NOMO-1 treated with dmso at 0.1 percent for 144 hours (cell line): ENCODE results near the gene ZCCHC3.
"Not testable (repeated sequence)": the region's sequence is repeated elsewhere in the genome, so short reads cannot be mapped to it uniquely, and the experiment has no call there.

ENCODE experiments used
- DNase-seq: peaks from one replicate; lab custom pipeline; 2025; ENCODE audit not compliant: unreplicated experiment; lab: John Stamatoyannopoulos, UW

ZCCHC3 gene, protein sequence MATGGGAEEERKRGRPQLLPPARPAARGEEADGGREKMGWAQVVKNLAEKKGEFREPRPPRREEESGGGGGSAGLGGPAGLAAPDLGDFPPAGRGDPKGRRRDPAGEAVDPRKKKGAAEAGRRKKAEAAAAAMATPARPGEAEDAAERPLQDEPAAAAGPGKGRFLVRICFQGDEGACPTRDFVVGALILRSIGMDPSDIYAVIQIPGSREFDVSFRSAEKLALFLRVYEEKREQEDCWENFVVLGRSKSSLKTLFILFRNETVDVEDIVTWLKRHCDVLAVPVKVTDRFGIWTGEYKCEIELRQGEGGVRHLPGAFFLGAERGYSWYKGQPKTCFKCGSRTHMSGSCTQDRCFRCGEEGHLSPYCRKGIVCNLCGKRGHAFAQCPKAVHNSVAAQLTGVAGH

DNA sequence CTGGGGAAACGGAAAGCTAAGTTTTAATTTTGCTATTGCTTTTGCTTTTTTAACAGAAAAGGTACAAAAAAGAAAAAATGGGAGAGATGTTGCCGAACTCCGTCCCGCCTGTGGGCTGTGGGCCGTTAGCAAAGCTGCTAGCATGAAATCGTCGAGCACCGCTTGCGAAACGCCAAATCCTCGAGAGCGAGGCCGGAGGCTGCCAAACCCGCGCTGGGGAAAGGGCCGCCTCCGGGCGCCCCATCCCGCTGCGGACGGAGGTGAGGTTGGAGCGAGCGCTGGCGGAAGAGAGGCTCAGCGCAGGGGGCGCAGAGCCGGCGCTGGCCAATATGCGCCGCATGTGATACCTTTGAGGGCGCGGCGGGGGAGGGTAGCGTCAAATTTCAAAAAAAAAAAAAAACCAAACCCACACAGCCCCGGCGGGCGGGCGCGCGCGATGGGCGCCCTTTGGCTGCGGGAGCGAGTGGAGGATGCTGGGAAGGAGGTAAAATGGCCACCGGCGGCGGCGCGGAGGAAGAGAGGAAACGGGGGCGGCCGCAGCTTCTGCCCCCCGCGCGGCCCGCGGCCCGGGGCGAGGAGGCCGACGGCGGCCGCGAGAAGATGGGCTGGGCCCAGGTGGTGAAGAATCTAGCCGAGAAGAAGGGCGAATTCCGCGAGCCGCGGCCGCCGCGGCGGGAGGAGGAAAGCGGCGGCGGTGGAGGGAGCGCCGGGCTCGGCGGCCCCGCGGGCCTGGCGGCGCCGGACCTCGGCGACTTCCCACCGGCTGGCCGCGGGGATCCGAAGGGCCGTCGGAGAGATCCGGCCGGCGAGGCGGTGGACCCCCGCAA, at the start of gene ZCCHC3:
Gene ZCCHC3, plus strand, starts transcription at position 473 of the 827 bp plus-strand sequence. Its CDS starts 17 bp downstream, at position 490.
- DNase-seq = peak; percentile 93

DNA sequence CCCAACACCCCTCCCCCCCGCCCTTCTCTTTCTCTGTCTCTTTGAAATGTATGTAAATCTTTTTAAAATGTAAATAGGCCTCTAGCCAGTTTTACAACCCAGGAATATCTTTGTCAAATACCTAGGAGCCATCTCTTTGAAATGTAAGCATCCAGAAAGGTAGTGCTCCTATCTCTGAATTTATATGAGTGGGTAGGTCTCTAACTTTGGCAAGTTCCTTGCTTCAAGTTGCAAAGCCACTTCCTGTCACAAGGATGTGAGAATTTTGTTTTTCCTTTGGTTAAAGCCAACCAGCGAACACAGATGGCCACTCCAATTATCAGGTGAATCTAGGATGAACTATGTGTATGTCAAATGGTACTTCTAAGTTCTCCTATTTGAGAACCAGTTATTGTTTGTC, 46.0 kb upstream of the ZCCHC3 start:
- no peak for DNase-seq

DNA sequence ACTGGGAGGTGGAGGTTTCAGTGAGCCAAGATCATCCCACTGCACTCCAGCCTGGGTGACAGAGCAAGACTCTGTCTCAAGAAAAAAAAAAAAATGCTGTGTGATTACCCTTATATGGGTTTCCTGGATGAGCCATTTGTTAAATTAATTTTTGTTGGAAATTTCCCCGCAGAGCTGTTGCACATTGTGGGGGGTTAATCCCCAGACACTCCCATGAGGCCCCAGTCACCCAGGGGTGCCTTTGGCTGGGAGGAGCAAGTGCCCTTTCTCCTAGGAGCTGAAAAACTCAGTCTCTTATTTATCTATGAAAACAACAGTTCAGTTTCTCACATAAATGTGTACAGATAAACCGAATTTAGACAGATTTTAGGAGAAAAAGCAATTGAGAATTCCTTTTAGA, 44.6 kb upstream of the ZCCHC3 start:
- no peak for DNase-seq

DNA sequence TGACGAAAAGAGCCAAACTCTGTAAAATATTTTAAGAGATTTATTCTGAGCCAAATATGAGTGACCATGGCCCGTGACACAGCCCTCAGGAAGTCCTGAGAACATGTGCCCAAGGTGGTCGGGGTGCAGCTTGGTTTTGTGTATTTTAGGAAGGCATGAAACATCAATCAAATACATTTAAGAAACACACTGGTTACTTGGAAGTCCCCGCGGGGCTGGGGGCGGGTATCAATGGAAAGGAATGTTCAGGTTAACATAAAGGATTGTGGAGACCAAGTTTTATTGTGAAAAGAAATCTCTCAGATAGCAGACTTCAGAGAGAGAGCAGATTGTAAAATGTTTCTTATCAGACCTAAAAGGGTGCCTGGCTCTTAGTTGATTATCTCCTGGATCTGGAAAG, 43.9 kb upstream of the ZCCHC3 start:
- DNase-seq = not testable (repeated sequence)

DNA sequence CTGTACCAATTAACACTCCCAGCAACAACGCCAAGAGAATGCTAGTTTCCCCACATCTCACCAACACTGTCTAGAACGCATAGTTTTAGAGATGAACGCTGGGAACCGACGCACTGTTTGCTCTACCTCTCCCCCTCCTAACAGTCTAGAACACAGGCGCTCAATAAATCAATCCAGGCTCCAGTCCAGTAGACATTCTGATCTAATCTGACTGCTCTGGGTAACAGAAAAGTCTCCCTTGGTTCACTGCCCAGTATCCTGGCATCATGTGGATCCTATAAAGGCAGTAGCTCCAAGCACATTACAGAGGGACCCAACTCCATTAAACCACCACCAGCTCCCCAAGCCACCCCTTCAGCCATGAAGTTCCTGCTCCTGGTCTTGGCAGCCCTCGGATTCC, 40.0 kb upstream of the ZCCHC3 start, which contains the start of gene DEFB132:
Gene DEFB132, plus strand, starts transcription at position 306 of the 400 bp plus-strand sequence. Its CDS starts 55 bp downstream, at position 361.
- no peak for DNase-seq

DNA sequence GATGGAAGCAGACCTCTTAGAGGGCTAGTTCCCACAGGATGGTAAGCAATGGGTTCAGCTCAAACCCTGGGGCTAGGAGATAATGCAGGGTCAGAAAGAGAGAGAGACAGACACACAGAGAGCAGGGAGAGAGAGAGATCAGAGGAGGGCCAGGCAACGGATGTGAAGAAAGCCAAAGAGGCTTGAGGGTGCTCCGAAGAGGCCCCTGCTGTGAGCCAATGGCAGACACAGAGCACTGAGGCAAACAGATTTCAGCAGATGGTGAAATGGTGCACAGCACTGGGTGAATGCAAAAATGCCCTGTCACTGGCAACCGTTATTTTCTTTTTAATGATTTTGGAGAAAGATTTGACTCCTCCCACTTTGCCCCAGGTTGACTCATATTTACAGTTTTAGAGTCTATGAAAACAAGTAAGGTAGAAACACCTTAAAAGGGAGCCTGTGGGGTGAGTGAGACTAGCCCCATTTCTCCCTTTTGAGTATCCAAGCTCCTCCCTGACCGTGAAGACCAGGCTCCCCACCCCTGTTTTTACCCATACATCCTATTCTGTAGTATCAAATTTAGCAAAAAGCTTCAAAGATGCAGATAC, 39.0 kb upstream of the ZCCHC3 start:
- DNase-seq = no peak

DNA sequence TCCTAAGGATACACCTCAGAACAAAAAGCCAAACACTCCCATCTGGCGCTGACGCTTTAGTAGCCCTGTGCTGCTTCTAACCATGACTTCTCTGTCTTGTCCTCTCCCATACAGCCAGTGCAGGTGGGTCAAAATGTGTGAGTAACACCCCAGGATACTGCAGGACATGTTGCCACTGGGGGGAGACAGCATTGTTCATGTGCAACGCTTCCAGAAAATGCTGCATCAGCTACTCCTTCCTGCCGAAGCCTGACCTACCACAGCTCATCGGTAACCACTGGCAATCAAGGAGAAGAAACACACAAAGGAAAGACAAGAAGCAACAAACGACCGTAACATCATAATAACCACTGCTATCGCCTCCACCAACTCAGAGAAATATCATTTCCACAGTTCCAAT, 38.4 kb upstream of the ZCCHC3 start:
- no peak for DNase-seq

DNA sequence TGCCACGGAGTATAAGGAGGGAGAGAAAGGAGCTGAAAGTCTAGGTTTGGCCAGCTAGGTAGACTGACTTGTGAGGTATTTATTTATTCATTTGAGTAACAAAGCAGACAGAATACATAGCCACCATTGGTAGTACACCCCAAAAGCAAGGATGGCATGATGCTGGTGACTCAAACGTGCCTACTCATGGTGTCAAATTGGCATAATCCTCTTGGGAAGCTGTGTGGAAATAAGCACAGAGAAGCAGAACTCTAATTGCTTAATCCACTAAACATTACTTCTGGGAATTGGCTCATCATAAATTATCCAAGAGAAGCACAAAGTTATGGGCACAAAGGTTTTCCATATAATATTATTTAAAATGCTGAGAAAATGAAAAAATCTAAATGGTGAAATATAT, 37.4 kb upstream of the ZCCHC3 start:
- no peak for DNase-seq

DNA sequence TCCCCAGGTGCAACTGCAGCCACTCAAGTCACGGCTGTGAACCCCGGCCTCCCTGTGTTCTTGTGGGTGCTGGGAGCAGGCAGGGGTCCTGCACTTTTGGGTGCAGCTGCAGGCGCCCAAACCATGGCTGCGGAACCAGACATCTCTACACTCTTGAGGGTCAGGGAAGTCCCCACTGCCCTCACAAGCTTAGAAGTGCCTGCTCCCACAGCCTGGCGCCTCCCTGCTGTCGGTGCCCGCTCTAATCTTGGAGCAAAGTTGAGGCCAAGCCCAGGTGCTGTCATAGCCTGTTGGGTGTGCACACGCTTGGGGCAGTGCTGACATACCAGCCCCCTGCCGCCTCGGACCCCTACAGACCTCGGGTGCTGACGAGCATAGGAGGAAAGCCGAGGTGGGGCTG, 33.7 kb upstream of the ZCCHC3 start:
- no peak for DNase-seq

DNA sequence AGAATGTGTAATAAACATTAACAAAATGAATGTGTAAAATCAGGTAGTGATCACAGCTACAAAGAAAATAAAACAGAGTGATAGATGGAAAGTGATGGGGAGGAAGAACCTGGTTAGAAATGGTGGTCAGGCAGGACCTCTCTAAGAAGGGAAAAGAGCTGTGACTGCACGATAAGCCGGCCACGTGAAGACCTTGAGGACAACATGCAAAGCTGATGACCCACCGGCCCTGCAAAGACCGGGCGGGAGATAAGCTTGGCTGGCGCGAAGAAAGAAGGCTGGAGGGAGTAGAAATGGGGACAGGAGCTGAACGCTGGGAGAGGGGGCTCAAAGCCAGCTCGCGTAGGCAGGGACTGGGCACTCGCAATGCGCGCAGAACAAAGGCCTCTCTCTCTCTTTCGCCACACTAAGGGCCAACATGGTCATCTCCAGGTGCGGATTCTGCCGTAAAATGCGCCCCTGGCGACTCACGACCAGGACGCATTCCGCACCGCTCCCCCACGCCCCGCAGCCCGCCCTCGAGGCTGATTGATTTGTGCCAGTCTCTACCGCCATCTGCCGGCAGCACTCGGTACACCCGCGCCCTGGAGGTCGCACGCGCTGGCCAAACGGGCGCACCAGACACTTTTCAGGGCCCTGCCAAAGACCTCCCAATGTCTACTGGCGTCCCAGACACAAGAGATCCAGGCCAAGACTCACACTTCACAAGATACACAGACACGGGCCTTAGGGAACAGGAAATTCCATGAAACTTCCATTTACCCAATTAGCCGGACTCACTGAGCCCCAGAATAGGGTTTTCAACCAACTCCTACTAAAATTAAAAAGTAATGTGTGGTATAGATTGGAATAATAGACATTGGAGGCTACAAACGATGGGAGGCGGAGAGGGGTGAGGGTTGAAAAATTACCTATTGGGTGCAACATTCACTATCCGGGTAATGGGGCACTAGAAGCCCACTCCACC, 30.5 kb upstream of the ZCCHC3 start:
- DNase-seq = peak; percentile 85

DNA sequence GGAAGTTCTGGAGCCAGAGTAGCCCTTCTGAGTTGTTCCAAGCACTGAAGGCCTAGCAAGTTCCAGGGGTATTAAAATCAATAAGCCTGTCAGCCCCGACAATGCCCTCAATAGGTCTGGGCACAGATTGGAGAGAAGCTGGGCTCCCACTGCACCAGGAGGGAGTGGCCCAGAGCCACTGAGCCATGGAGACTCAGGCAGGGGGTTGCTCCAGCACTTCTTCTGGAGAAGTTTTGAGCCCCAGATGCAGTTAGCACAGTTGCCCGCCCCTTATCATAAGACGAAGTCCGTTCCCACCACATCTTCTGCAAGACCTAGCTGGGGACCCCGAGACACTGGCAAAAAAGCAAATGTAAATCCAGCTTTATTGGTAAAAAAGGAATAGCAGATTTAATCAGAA, 26.9 kb upstream of the ZCCHC3 start:
- no peak for DNase-seq

DNA sequence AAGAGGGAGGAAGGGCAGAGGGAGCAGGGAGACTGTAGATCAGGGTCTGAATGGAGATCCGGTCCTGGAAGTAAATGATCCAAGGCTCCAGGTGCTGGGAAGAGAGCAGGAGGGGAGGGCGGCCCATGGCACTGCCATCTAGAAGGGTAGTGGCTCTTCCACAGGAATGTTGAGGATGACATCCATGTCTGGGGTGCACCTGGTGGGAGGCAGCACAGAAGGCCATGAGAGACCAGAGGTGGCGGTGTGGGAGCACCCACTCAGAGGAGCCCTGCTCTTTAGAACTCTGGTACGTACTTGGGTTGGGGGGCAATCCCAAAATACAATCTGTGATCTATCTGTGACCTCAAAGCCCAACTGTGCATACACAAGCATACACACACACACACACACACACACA, 26.3 kb upstream of the ZCCHC3 start:
- no peak for DNase-seq

DNA sequence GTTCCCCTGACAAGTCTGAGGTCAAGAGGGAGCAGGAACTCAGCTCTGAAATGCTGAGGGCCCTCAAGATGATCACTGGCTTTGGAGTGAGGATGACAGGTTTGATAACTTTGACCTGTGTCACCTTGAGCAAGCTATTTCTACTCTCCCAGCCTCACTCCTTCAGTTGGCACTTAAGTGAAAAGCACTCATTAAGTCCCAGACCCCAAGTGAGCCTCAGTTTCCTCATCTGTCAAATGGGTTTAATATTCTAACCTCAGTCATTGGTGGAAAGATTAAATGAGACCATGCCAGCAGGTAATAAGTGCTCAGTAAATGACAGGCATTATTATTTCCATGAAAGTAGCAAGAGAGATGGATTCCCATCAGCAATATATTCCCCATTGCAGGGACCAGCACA, 25.8 kb upstream of the ZCCHC3 start:
- DNase-seq = no peak

DNA sequence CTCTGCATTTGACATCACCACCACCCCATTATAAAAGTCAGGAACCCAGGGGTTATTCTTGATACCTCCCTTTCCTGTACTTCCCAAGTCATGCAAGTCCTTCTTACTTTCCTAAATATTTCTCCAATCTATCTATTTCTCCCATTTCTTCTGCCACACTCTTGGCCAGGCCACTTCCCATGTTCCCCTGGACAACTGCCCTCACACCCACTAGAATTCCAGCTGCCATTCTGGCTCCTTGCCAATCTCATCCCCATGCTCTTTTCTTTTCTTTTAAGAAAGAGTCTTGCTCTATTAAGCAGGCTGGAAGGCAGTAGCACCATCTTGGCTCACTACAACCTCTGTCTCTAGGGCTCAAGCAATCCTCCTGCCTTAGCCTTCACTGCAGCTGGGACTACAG, 24.7 kb upstream of the ZCCHC3 start:
- no peak for DNase-seq

DNA sequence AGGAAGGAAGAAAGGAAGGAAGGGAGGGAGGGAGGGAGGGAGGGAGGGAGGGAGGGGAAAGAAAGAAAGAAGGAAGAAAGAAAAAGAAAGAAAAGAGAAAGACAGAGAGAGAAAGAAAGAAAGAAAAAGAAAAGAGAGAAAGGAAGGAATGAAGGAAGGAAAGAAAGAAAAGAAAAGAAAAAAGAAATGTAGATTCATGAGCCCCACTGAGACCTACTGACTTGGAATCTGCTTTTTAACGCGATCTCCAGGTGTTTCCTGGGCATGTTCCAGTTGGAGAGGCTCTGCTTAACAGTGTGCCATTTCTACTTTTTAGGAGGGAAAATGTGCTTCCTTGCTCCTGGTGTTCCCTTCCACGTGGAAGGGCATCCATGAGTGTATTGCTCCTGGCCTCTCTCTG, 23.5 kb upstream of the ZCCHC3 start:
- DNase-seq = no peak

DNA sequence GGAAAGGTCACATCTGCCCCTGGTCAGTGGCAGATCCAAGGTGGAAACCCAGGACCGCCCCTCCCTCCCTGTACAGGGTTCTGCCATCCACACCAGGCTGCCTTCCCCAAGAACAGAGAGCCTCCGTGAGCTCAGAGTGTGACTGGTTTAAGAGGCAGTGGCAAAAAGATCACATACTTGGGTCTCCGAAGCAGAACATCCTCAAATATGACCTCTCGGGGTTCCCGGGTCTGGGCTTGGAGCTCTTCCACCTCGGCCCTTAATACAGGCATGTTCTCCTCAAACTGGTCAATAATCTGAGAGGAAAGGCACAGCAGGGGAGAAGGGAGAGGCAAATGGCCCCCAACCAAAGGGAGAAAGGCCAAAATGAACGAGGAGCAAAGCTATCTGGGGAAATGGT, 21.6 kb upstream of the ZCCHC3 start:
- no peak for DNase-seq

DNA sequence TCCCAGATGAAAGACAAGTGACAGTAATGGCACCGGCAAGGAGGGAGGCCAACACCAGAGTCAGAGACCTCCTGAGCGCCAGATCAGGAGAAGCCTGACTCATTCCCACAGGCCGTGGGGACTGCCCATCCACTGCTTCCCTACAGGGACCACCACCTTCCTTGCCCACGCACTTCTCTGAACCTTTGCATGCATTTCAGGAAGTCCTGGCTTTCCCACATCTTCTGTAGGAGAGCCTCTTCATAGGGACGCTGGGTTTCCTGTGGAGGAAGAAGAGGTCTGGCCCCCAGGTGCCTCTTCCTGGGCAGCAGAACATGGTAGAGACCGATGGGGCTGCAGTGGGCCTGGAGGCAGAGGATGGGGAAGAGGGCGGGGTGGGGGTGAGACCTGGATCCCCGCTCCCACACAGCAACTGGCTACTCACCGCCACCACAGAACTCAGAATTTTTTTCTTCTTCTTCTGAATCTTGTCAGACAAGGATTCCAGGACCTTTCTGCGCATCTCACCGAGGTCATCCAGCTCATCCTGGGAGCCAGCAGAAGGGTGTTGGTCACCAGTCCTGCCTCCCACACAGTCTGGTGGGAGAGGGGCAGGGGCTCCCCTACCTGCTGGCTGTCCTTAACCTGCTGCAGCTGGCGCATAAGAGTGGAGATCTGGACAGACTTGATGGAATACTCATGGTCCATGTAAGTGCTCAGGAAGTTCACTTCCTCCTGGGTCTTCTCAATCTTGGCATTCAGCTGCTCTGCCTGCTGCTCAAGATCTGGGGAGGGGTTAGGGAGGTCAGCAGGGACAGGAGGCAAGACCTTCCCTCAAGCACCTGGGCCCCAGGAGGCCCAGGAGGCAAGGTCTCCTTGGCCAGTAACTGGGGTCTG, 20.5 kb upstream of the ZCCHC3 start:
- no peak for DNase-seq

DNA sequence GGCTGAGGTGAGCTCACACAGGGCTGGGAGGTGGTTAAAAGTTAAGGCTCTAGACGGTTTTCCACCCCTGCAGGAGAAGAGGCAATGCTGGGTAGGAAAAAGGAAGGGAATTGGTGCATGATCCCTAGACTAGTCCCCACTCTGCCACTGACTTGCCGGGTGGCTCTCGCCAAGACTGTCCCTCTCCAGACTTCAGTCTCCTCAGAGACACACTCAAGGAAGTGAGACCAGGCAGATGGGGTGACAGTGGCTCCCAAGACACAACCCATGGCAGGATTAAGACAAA, 19.9 kb upstream of the ZCCHC3 start:
- DNase-seq = no peak

DNA sequence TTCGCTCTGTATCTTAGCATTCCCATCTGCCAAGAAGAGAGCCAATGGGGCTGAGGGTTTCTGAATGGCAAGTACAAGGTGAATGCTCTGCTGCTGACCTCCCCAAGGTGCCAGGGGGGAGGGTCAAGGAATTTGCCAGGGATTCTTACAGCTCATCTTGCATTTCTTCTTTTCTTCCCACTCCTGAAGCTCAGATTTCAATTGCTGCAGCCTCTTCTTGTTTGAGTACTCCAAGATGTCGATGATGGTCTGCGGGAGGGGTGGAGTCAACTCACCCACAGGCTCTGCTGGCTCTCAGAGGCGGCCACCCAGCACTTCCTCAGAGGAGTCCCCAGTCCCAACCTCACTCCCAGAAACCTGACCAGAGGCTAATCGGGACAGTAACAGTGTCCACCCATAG, 19.2 kb upstream of the ZCCHC3 start:
- no peak for DNase-seq
